Vagina (tissue), 2 donors: ENCODE data around the gene TMEM273. TPM values are rescaled to one million over a fixed set of nuclear protein-coding genes. Genes with fewer than 3 reads are reported as not detected.

Experiments used
- DNase-seq, 2 donors: peaks; one replicate each; pipeline ENCODE4 v3.0.0-alpha.2; 2017; ENCODE audit errors: extremely low spot score in 2 of 2
- H3K27ac ChIP-seq: fragments of 200-600 bp; sonication (generic); one replicate; pipeline ENCODE4 v1.5.1; 2019
- H3K27me3 ChIP-seq: fragments of 200-600 bp; sonication (generic); one replicate; pipeline ENCODE4 v1.5.1; 2019
- H3K36me3 ChIP-seq, 2 donors: fragments of 200-600 bp; sonication (generic); one replicate each; pipeline ENCODE4 v1.5.1; 2017 to 2019
- H3K4me1 ChIP-seq: fragments of 200-600 bp; sonication (generic); one replicate; pipeline ENCODE4 v1.5.1; 2019
- H3K4me3 ChIP-seq, 2 donors: fragments of 200-600 bp; sonication (generic); 1 replicate in 1 of 2; 2 replicates in 1 of 2; pipeline ENCODE4 v1.5.1; 2016 to 2019
- H3K9me3 ChIP-seq: fragments of 200-600 bp; sonication (generic); one replicate; pipeline ENCODE4 v1.5.1; 2019
- POLR2A ChIP-seq, 2 donors: fragments of 450-650 bp; IDR thresholded peaks; one replicate each; pipeline ENCODE4 v1.6.1; 2017; ENCODE audit warnings: antibody characterized with exemption in 2 of 2, mild to moderate bottlenecking in 2 of 2, moderate library complexity in 2 of 2
- POLR2AphosphoS5 ChIP-seq, 2 donors: sonication (generic); formaldehyde crosslinking; IDR thresholded peaks; one replicate each; pipeline ENCODE4 v1.9.0; 2017; ENCODE audit warnings: antibody characterized with exemption in 2 of 2, mild to moderate bottlenecking in 2 of 2, low read depth in 1 of 2; ENCODE audit not compliant: insufficient read depth in 1 of 2
- intact Hi-C: fragments of 100-400 bp; cut with DNase I; formaldehyde crosslinking; loops from one replicate; pipeline ENCODE4 v1.15.1; 2023
- total RNA-seq: library from RNA; depleted of rRNA; stranded (reverse); fragments of >200 nt; gene quantifications from one replicate; pipeline ENCODE4 v1.2.3, GENCODE V29; 2016
- TF ChIP-seq, protein P1 (sequence below), 3 experiments: fragments of 450-650 bp in 2 of 3; fragments of 200-600 bp in 1 of 3; sonication (generic) in 1 of 3; IDR thresholded peaks; one replicate each; pipeline ENCODE4 v1.5.1; 2017 to 2019; ENCODE audit warnings: antibody characterized with exemption in 3 of 3, mild to moderate bottlenecking in 2 of 3, moderate library complexity in 2 of 3

TMEM273 gene
- total RNA-seq, 1 donor from 2014 or later = 17.9 TPM

DNA sequence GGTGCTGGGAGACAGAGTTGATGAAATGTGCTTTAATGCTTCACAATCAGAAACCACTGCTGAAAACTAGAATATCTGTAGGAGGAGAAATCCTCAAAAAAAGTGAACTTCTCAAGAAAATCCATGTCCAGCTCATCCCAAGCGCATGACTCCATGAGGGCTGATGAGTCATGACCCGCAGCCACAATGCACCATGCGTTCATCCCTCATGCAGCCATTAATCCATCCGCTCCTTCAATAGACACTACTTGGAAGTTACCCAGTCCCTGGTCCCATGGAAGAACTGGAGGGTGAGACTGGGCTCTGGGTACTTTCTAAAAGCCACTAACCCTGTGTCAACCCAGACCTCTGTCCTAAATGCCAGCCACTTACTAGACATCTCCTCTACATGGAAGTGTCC lies 24.4 kb downstream of the TMEM273 start:
- DNase-seq = peak in 1 of 2 donors; percentile 67
- Histone ChIP-seq H3K27ac (no peak overlapping the region), H3K27me3 (no peaks in the 10 kb centered on the region), H3K4me3 (no peak overlapping the region), H3K4me1 (peaks cover 3% of the 10 kb centered on the region), H3K36me3 (no peaks in the 10 kb centered on the region), H3K9me3 (no peaks in the 10 kb centered on the region)
- intact Hi-C loops = loop anchor here (5.0 kb wide), 1 partner anchor 186 kb away; no protein-coding TSS in a partner anchor
- TF ChIP-seq POLR2AphosphoS5 (IDR thresholded peaks at IDR 0.05; ENCODE audit: insufficient read depth in 1 of 2, low read depth in 1 of 2) (no peak), POLR2A (IDR thresholded peaks at IDR 0.05) (no peak)
- TF ChIP-seq, protein P1, sequence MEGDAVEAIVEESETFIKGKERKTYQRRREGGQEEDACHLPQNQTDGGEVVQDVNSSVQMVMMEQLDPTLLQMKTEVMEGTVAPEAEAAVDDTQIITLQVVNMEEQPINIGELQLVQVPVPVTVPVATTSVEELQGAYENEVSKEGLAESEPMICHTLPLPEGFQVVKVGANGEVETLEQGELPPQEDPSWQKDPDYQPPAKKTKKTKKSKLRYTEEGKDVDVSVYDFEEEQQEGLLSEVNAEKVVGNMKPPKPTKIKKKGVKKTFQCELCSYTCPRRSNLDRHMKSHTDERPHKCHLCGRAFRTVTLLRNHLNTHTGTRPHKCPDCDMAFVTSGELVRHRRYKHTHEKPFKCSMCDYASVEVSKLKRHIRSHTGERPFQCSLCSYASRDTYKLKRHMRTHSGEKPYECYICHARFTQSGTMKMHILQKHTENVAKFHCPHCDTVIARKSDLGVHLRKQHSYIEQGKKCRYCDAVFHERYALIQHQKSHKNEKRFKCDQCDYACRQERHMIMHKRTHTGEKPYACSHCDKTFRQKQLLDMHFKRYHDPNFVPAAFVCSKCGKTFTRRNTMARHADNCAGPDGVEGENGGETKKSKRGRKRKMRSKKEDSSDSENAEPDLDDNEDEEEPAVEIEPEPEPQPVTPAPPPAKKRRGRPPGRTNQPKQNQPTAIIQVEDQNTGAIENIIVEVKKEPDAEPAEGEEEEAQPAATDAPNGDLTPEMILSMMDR (IDR thresholded peaks at IDR 0.05) = no peak

DNA sequence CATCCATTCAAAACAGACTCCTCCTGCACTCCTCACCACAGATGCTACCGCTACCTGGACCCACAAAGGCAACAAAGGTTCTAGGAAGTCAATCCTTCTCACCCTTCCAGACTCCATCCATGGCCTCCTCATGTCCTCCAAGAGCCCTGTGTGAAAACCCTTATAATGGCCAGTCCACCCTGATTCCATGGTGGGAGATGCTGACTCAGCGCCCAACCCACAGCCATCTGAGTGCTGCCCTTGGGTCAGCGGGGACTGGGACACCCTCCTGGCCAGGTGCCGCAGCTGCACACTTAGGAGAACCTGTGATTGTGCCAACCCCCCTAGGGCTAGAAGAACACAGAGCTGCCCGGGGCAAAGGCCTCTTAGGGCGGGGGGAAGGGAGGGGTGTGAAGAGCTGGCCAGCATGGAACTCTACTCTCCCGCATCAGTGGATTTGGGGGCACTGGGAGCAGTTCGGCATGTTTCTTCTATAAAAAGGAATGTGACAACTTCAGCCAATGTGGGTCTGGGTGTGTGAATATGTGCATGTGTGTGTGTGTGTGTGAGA lies 25.4 kb downstream of the TMEM273 start:
- no peaks in the 10 kb centered on the region for H3K27me3 ChIP-seq
- peak in 1 of 2 donors; percentile 77 for DNase-seq
- H3K4me3 ChIP-seq = no peak overlapping the region
- intact Hi-C loops = loop anchor here (5.0 kb wide), 1 partner anchor 186 kb away; no protein-coding TSS in a partner anchor
- no peak overlapping the region for H3K27ac ChIP-seq
- no peaks in the 10 kb centered on the region for H3K36me3 ChIP-seq
- H3K4me1 ChIP-seq = peaks cover 3% of the 10 kb centered on the region
- no peak for TF ChIP-seq POLR2AphosphoS5 (IDR thresholded peaks at IDR 0.05; ENCODE audit: insufficient read depth in 1 of 2, low read depth in 1 of 2)
- TF ChIP-seq, protein P1 (IDR thresholded peaks at IDR 0.05) = no peak
- no peak for TF ChIP-seq POLR2A (IDR thresholded peaks at IDR 0.05)
- H3K9me3 ChIP-seq = no peaks in the 10 kb centered on the region

DNA sequence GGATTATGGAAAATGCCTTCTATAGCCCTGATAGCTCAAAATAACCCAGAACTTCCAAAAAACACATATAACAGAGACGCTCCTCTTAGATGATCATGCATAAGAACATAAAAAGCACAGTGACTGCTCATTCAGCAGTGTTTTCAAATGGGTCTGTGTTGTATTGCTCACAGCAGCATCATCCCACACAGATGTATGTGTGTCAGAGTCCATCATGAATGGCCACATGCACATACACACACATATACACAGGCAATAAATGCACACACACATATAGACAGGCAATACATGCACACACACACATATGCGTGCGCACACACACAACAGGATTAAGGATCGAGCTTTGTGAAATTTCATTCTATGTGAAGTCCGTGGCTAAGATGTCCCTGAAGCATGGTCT lies 26.1 kb downstream of the TMEM273 start:
- intact Hi-C loops = loop anchor here (5.0 kb wide), 1 partner anchor 185 kb away; no protein-coding TSS in a partner anchor
- H3K4me3 ChIP-seq = no peak overlapping the region
- no peaks in the 10 kb centered on the region for H3K36me3 ChIP-seq
- peak in 1 of 2 donors; percentile 1 for DNase-seq
- H3K4me1 ChIP-seq = peaks cover 3% of the 10 kb centered on the region
- TF ChIP-seq POLR2A (IDR thresholded peaks at IDR 0.05) = no peak
- TF ChIP-seq, protein P1 (IDR thresholded peaks at IDR 0.05) = no peak
- TF ChIP-seq POLR2AphosphoS5 (IDR thresholded peaks at IDR 0.05; ENCODE audit: insufficient read depth in 1 of 2, low read depth in 1 of 2) = no peak
- no peaks in the 10 kb centered on the region for H3K9me3 ChIP-seq
- H3K27ac ChIP-seq = no peak overlapping the region
- no peaks in the 10 kb centered on the region for H3K27me3 ChIP-seq

DNA sequence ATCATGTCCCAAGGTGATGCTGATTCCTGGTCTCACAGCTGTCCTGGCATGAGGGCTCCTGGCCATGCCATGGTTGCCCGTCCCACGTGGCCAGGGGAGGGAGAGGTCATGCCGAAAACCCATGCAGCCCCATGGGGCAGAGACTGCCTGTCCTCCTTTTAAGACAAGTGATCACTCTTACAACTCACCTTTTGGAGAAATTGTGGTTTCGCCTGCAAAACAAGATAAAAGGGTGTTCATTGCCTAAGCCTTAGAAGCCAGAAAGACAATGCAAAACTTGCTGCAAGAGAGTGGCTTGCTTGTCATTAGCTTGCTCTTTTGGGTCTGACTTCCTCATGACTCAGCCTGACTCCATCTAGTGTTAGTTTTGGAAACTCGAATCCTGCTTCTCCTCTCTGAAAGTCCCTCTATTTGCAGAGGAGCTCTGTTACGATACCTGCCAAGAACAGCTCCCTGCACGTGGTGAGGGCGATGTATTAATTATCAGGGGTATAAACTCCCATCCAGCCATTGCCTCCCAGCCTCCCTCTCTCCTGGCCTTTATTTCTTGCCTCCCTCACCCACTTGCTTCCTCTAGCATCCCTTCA lies 26.7 kb downstream of the TMEM273 start:
- H3K36me3 ChIP-seq = no peaks in the 10 kb centered on the region
- no peaks in the 10 kb centered on the region for H3K27me3 ChIP-seq
- TF ChIP-seq POLR2A (IDR thresholded peaks at IDR 0.05) (no peak), POLR2AphosphoS5 (IDR thresholded peaks at IDR 0.05; ENCODE audit: insufficient read depth in 1 of 2, low read depth in 1 of 2) (no peak)
- TF ChIP-seq, protein P1 (IDR thresholded peaks at IDR 0.05) = peak in 1 of 3 experiments; percentile 17
- intact Hi-C loops = loop anchor here (5.0 kb wide), 1 partner anchor 184 kb away; no protein-coding TSS in a partner anchor
- H3K4me1 ChIP-seq = peaks cover 3% of the 10 kb centered on the region
- no peak overlapping the region for H3K4me3 ChIP-seq
- peak; percentile 78 to 81 for DNase-seq
- no peak overlapping the region for H3K27ac ChIP-seq
- no peaks in the 10 kb centered on the region for H3K9me3 ChIP-seq

DNA sequence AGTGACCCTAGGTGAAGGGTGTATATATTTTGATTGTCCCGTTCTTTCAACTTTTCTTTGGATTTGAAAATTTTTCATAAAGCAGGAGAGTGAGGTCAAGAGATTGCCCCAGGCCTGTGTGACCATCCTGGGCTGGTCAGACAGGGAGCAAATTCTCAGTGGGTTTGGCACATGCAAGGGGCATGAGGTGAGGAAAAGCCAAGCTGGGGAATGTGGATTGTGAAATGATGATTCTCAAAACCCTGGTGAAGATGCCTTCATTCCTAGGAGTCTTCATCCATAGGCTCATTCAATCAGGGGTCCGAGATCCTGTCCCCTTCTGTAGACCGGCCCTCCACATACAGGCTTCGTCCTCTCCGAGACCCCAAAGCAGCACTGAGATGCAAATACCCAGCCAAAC lies 27.4 kb downstream of the TMEM273 start:
- H3K27ac ChIP-seq = no peak overlapping the region
- no peaks in the 10 kb centered on the region for H3K36me3 ChIP-seq
- peaks cover 3% of the 10 kb centered on the region for H3K4me1 ChIP-seq
- H3K4me3 ChIP-seq = no peak overlapping the region
- DNase-seq = peak in 1 of 2 donors; percentile 64
- H3K27me3 ChIP-seq = no peaks in the 10 kb centered on the region
- TF ChIP-seq POLR2AphosphoS5 (IDR thresholded peaks at IDR 0.05; ENCODE audit: insufficient read depth in 1 of 2, low read depth in 1 of 2) (no peak), POLR2A (IDR thresholded peaks at IDR 0.05) (no peak)
- TF ChIP-seq, protein P1 (IDR thresholded peaks at IDR 0.05) = no peak
- intact Hi-C loops = loop anchor here (5.0 kb wide), 1 partner anchor 184 kb away; no protein-coding TSS in a partner anchor
- no peaks in the 10 kb centered on the region for H3K9me3 ChIP-seq
